WI38 (cell line): ENCODE results near the gene STYK1.

Experiments
- H3K4me3 ChIP-seq: 2 replicates; pipeline ENCODE4 v1.5.1; 2011; ENCODE audit warnings: low read depth, mild to moderate bottlenecking, control low read depth, low read length
- TF ChIP-seq, protein P1 (sequence below): IDR thresholded peaks from 2 replicates; pipeline ENCODE4 v1.5.1; 2012; ENCODE audit warnings: low read depth, mild to moderate bottlenecking, control low read depth, low read length

STYK1 gene

GRCh38 chr12:10636611-10637010 lies 37.2 kb downstream of the STYK1 start:
- no peak overlapping the region for H3K4me3 ChIP-seq
- TF ChIP-seq, protein P1, sequence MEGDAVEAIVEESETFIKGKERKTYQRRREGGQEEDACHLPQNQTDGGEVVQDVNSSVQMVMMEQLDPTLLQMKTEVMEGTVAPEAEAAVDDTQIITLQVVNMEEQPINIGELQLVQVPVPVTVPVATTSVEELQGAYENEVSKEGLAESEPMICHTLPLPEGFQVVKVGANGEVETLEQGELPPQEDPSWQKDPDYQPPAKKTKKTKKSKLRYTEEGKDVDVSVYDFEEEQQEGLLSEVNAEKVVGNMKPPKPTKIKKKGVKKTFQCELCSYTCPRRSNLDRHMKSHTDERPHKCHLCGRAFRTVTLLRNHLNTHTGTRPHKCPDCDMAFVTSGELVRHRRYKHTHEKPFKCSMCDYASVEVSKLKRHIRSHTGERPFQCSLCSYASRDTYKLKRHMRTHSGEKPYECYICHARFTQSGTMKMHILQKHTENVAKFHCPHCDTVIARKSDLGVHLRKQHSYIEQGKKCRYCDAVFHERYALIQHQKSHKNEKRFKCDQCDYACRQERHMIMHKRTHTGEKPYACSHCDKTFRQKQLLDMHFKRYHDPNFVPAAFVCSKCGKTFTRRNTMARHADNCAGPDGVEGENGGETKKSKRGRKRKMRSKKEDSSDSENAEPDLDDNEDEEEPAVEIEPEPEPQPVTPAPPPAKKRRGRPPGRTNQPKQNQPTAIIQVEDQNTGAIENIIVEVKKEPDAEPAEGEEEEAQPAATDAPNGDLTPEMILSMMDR = no peak

GRCh38 chr12:10636124-10636523 lies 37.7 kb downstream of the STYK1 start:
- TF ChIP-seq, protein P1 = no peak
- H3K4me3 ChIP-seq = no peak overlapping the region

GRCh38 chr12:10635306-10635705 lies 38.5 kb downstream of the STYK1 start:
- no peak overlapping the region for H3K4me3 ChIP-seq
- TF ChIP-seq, protein P1 = no peak

- TF ChIP-seq, protein P1 = no peak
- H3K4me3 ChIP-seq = no peak overlapping the region
Measured at GRCh38 chr12:10634427-10634826, 39.4 kb downstream of the STYK1 start.

DNA sequence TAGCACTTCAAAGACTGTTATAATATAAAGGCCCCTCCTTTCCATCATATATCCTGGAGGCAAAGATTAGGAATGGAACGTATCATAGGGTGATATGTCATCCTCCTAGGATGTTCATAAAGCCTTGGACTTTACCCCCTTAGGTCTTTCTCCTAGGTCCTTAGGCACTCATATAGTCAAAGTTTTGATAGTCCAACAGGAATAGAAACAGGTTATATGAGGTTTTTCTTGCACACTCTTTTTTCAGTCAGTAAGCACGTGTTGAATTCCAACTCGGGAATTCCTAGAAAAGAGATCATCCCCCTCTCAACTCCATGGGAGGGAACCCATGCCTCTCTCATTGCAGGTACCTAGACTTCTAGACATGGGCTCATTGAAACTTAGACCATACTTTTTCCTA lies 40.3 kb downstream of the STYK1 start:
- H3K4me3 ChIP-seq = no peak overlapping the region
- TF ChIP-seq, protein P1 = no peak

GRCh38 chr12:10632226-10632625 lies 41.6 kb downstream of the STYK1 start:
- no peak overlapping the region for H3K4me3 ChIP-seq
- TF ChIP-seq, protein P1 = no peak

GRCh38 chr12:10624605-10625004 lies 49.2 kb downstream of the STYK1 start:
- TF ChIP-seq, protein P1 = no peak
- H3K4me3 ChIP-seq = no peak overlapping the region
